Mucosa of descending colon (tissue), 3 donors: ENCODE measurements around the gene SPDYE5. TPM values are rescaled to one million over a fixed set of nuclear protein-coding genes. Genes with fewer than 3 reads are reported as not detected.
"Not testable (repeated sequence)": the region's sequence is repeated elsewhere in the genome, so short reads cannot be mapped to it uniquely, and the experiment has no call there.

Source experiments
- ATAC-seq: fragments of 200-7000 bp; cut with Tn5 transposase; one replicate; pipeline ENCODE4 v1.9.1; 2020; ENCODE audit warnings: mild to moderate bottlenecking, moderate library complexity
- DNase-seq, 3 donors: peaks; one replicate each; pipeline ENCODE4 v3.0.0-alpha.2; 2020
- H3K36me3 ChIP-seq: fragments of 200-600 bp; one replicate; pipeline ENCODE4 v1.8.0; 2021; ENCODE audit warnings: low read depth, mild to moderate bottlenecking
- H3K4me1 ChIP-seq: fragments of 200-600 bp; one replicate; pipeline ENCODE4 v1.8.0; 2021; ENCODE audit warnings: low read depth, mild to moderate bottlenecking
- H3K4me3 ChIP-seq: fragments of 200-600 bp; one replicate; pipeline ENCODE4 v1.8.0; 2021; ENCODE audit warnings: mild to moderate bottlenecking
- H3K9me3 ChIP-seq: fragments of 200-600 bp; one replicate; pipeline ENCODE4 v1.8.0; 2021; ENCODE audit warnings: mild to moderate bottlenecking
- intact Hi-C, 2 donors: fragments of 100-400 bp; cut with DNase I in 1 of 2; cut with micrococcal nuclease in 1 of 2; formaldehyde crosslinking; loops; one replicate each; pipeline versions ENCODE4 v1.11.0 to v1.11.1; 2022; cut with DNase I, micrococcal nuclease
- long read RNA-seq, 2 donors: library from polyadenylated mRNA; unstranded; transcript quantifications; one replicate each; pipeline ENCODE4 v2.0.0, GENCODE V29; 2019 to 2021
- total RNA-seq, 3 donors: library from RNA; stranded (reverse); fragmentation: NEBNext Ultra II Directional in 2 of 3; extraction: Animal tissue kit (Norgen Biotek cat#: 25700) in 2 of 3; gene quantifications; one replicate each; pipeline versions ENCODE4 v1.2.1 to v1.2.4, GENCODE V29; 2021 to 2023
- donor health status: DM: no; HTN: no; CAD: no; lungs with moderate emphysema.
- donor health status: DM: no; HTN: no; CAD: no.
- donor health status: DM: no; HTN: yes; CAD: no.

The SPDYE5 gene
- under 1 TPM in 2 of 3 donors, not detected in 1; 0.17 to 0.38 TPM for total RNA-seq
- long read RNA-seq, donor 1, result 0 reads
- long read RNA-seq, donor 2, partial matches to known transcripts, result 0 of 5 reads
- long read RNA-seq, donor 2, other reads (novel, unspliced or antisense), result 5 of 5 reads

- H3K4me3 ChIP-seq, H3K9me3 ChIP-seq, ATAC-seq, H3K4me1 ChIP-seq, DNase-seq, H3K36me3 ChIP-seq, intact Hi-C loops: not testable (repeated sequence)
Observed at GRCh38 chr7:75492020-75492419, at the start of gene SPDYE5. Gene SPDYE5, plus strand, starts transcription at chr7:75492320. Its CDS starts 1,728 bp downstream, at chr7:75494048.

GRCh38 chr7:75442465-75443111 is 49.5 kb upstream of the SPDYE5 start:
- ATAC-seq (peak; percentile 99), DNase-seq (peak in 2 of 3 donors; percentile 17 to 47)
- peak overlapping the region; percentile 19 for H3K4me3 ChIP-seq
- H3K36me3 ChIP-seq, H3K9me3 ChIP-seq, H3K4me1 ChIP-seq, intact Hi-C loops: not testable (repeated sequence)

DNA sequence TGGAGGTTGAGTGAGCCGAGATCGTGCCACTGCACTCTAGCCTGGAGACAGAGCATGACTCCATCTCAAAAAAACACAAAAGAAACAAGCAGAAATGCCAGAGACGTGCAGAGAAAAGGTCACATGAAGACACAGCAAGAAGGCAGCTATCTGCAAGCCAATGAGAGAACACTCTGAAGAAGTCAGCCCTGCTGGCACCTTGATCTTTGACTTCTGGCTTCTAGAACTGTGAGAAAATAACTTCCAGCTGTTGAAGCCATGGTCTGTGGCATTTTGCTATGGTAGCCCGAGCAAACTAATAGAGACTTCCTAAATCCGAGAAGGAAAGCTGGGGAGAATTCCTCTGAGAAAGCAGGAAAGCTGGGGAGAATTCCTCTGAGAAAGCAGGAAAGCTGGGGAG is 42.2 kb upstream of the SPDYE5 start:
- H3K4me3 ChIP-seq, H3K9me3 ChIP-seq, H3K4me1 ChIP-seq, DNase-seq, intact Hi-C loops, ATAC-seq, H3K36me3 ChIP-seq: not testable (repeated sequence)

GRCh38 chr7:75452494-75452955 is 39.6 kb upstream of the SPDYE5 start:
- DNase-seq, H3K36me3 ChIP-seq, intact Hi-C loops, H3K9me3 ChIP-seq, H3K4me1 ChIP-seq, H3K4me3 ChIP-seq: not testable (repeated sequence)
- peak; percentile 94 for ATAC-seq

GRCh38 chr7:75456403-75456802 is 35.7 kb upstream of the SPDYE5 start:
- ATAC-seq, intact Hi-C loops, H3K4me3 ChIP-seq, H3K36me3 ChIP-seq, H3K9me3 ChIP-seq, DNase-seq, H3K4me1 ChIP-seq: not testable (repeated sequence)

DNA sequence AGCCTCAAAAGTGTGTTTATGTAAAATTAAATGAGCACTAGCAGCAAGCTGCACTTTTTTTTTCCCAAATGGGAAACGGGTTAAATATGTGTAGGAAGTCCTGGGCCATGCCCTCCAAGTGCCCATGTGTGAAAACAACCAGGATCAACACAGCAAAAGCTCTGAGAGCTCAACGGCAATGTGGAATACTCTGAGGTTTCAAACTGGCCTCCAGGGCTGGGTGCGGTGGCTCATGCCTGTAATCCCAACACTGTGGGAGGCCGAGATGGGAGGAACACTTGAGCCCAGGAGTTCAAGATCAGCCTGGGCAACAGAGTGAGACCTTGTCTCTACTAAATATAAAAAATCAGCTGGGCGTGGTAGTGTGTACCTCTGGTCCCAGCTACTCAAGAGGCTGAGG is 34.1 kb upstream of the SPDYE5 start:
- intact Hi-C loops, H3K36me3 ChIP-seq, DNase-seq, H3K4me3 ChIP-seq, H3K4me1 ChIP-seq, H3K9me3 ChIP-seq, ATAC-seq: not testable (repeated sequence)

DNA sequence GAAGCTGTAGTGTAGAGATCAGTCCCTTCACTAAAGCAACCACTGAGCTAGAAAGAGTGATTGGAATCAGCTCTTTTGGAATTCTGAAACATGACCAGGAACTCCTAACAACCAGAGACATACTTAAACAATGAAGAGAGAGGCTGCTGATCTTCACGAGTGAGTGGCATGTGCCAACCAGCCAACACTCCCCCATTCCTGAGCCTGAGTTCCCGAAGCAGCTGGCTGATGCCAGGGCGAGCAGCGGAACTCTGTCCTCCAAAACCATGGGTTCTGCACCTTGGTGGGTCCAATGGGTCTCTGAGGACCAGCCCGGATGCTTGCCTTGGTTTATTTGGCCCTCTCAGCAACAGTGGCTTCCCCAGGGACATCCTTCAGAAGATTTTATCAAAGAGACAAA is 31.6 kb upstream of the SPDYE5 start:
- intact Hi-C loops, H3K4me1 ChIP-seq, ATAC-seq, H3K36me3 ChIP-seq, H3K9me3 ChIP-seq, H3K4me3 ChIP-seq, DNase-seq: not testable (repeated sequence)

DNA sequence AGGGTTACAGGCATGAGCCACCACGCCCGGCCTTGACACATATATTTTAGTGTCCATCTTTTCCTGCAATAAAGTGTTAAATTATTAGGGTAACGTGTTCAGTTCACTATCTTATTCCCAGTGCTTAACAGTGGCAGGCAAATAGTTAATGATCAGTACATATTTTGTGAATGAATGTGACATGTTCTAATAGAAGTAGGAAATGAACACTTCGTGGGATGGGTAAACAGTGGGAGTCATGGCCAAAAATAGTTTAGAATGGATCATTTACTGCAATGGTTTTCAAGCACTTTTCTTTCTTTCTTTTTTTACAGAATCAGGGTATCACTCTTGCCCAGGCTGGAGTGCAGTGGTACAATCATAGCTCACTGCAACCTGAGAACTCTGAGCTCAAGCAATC is 22.0 kb upstream of the SPDYE5 start:
- H3K9me3 ChIP-seq, H3K4me3 ChIP-seq, H3K36me3 ChIP-seq, H3K4me1 ChIP-seq, ATAC-seq, intact Hi-C loops, DNase-seq: not testable (repeated sequence)

DNA sequence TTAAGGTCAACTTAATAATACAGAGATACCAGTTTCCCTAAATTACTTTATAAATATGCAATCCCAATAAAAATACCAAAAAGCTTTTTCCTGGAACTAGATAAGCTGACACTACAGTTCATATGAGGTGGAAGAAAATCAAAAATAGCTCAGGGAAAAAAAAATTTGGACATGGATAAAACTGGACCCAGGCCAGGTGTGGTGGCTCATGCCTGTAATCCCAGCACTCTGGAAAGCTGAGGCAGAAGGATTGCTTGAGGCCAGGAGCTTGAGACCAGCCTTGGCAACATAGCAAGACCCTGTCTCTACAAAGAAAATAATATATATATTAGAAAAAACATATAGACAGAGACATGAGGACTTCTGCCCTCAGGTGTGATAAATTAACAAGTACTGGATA is 14.7 kb upstream of the SPDYE5 start:
- intact Hi-C loops, result not testable (repeated sequence)

GRCh38 chr7:75480313-75480712 is 11.8 kb upstream of the SPDYE5 start:
- H3K4me3 ChIP-seq, ATAC-seq, H3K36me3 ChIP-seq, intact Hi-C loops, H3K9me3 ChIP-seq, H3K4me1 ChIP-seq, DNase-seq: not testable (repeated sequence)

More for the DNA sequence above, 14.7 kb upstream of the SPDYE5 start:
- H3K4me1 ChIP-seq, DNase-seq, H3K4me3 ChIP-seq, H3K9me3 ChIP-seq, ATAC-seq, H3K36me3 ChIP-seq: not testable (repeated sequence)

GRCh38 chr7:75485355-75485978 is 6.7 kb upstream of the SPDYE5 start:
- ATAC-seq, result peak; percentile 37
- H3K9me3 ChIP-seq, intact Hi-C loops, H3K36me3 ChIP-seq, H3K4me1 ChIP-seq: not testable (repeated sequence)
- peak in 2 of 3 donors; percentile 17 to 50 for DNase-seq
- H3K4me3 ChIP-seq, result peak overlapping the region; percentile 61

DNA sequence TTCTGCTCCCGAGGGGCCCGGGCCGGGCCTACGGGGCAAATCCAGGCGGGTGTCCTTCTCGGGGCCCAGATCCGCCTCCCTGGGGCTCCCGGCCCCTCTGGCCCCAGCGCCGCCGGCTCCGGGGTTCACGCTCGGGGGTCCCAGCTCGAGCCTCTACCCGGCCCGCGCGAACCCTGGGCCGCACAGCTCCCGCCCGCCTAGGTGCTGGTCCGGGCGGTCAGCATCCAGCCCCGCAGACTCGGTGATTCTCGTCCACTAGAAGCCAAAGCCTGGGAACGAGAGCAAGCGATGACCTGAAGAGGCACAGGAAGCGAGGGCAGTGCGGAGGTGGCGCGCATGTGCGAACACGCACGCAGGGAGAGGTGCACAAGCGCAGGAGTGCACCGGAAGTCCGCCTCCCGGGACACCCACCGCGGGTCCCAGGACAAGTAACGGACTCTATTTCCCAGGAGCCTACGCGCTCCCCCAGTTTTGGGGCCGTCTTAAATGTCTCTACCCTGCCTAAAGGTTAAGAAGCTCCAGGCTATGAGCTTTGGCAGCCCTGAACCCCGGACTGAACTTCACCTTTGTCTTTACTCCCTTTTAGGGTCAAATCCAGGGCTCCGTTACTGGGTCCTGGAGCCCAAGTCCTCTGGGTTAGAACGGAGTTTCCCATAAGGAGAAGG is 6.0 kb upstream of the SPDYE5 start, which contains the start of gene POM121C:
POM121C (minus strand) TSS at position 321 of the 665 bp plus-strand sequence. CDS start 44,803 bp downstream, outside the sequence.
- H3K4me1 ChIP-seq, intact Hi-C loops, H3K9me3 ChIP-seq, H3K36me3 ChIP-seq: not testable (repeated sequence)
- ATAC-seq, result peak; percentile 100
- H3K4me3 ChIP-seq, result peak within 1 kb of the TSS; percentile 61
- peak; percentile 91 to 96 (median 91) for DNase-seq

- ATAC-seq, result not testable (repeated sequence)
Observed at GRCh38 chr7:75509033-75509432, 16.9 kb downstream of the SPDYE5 start.

GRCh38 chr7:75518842-75519241 is 26.7 kb downstream of the SPDYE5 start:
- H3K4me1 ChIP-seq, DNase-seq, intact Hi-C loops, H3K4me3 ChIP-seq, H3K36me3 ChIP-seq, H3K9me3 ChIP-seq, ATAC-seq: not testable (repeated sequence)

More at GRCh38 chr7:75509033-75509432, 16.9 kb downstream of the SPDYE5 start:
- H3K9me3 ChIP-seq, H3K4me1 ChIP-seq, DNase-seq, intact Hi-C loops, H3K36me3 ChIP-seq, H3K4me3 ChIP-seq: not testable (repeated sequence)
